ENCODE data around the gene POU2F1. TPM values are rescaled to one million over a fixed set of nuclear protein-coding genes. Genes with fewer than 3 reads are reported as not detected.

Gene POU2F1
- polyA plus RNA-seq, 1 donor from 2014 or later: 10.9 TPM

- no peak for TF ChIP-seq SMC3 (conservative IDR thresholded peaks at IDR 0.05; ENCODE audit: poor library complexity)
- TF ChIP-seq TAF1 (IDR thresholded peaks at IDR 0.05; ENCODE audit: low read depth): no peak
- no peak for TF ChIP-seq RAD21 (conservative IDR thresholded peaks at IDR 0.05)
- no peak for TF ChIP-seq EZH2 (IDR thresholded peaks at IDR 0.05; ENCODE audit: borderline replicate concordance, insufficient read depth, low read length, poor library complexity, severe bottlenecking)
- no peak for TF ChIP-seq CTCF (IDR thresholded peaks at IDR 0.05; ENCODE audit: poor library complexity, severe bottlenecking)
- TF ChIP-seq MXI1 (conservative IDR thresholded peaks at IDR 0.05; ENCODE audit: poor library complexity, severe bottlenecking): no peak
- no peak for TF ChIP-seq EP300 (conservative IDR thresholded peaks at IDR 0.05; ENCODE audit: poor library complexity, severe bottlenecking)
- no peak overlapping the region for H3K27ac ChIP-seq (ENCODE audit: low read length)
- H2AFZ ChIP-seq (ENCODE audit: low read depth, low read length): no peak overlapping the region
- H3K9me3 ChIP-seq (ENCODE audit: low read length): no peaks in the 10 kb centered on the region
- H3K9ac ChIP-seq (ENCODE audit: low read length): peak overlapping the region; percentile 50
- no peaks in the 10 kb centered on the region for H3F3A ChIP-seq (ENCODE audit: insufficient read depth, low read length, poor library complexity, severe bottlenecking)
- H4K20me1 ChIP-seq (ENCODE audit: insufficient read depth): no peaks in the 10 kb centered on the region
- H3K27me3 ChIP-seq (ENCODE audit: insufficient read depth, low read depth, low read length): peaks cover 35% of the 10 kb centered on the region
- no peaks in the 10 kb centered on the region for H3K9me2 ChIP-seq (ENCODE audit: insufficient read depth, low read length)
- no peaks in the 10 kb centered on the region for H3K36me3 ChIP-seq (ENCODE audit: insufficient read depth, low read length)
- H3K4me2 ChIP-seq (ENCODE audit: low read length): no peak overlapping the region
- peak overlapping the region; percentile 64 for H3K4me3 ChIP-seq (ENCODE audit: low read length)
- no peaks in the 10 kb centered on the region for H3K79me2 ChIP-seq (replicated peaks; ENCODE audit: insufficient read depth, low read length)
Measured at GRCh38 chr1:167454304-167454893, 233.7 kb downstream of the POU2F1 start.

- no peak for TF ChIP-seq MXI1 (conservative IDR thresholded peaks at IDR 0.05; ENCODE audit: poor library complexity, severe bottlenecking)
- Histone ChIP-seq H3K79me2 (replicated peaks; ENCODE audit: insufficient read depth, low read length) (no peaks in the 10 kb centered on the region), H3K4me3 (ENCODE audit: low read length) (peak overlapping the region; percentile 64), H3K27ac (ENCODE audit: low read length) (no peak overlapping the region), H3K9me3 (ENCODE audit: low read length) (no peaks in the 10 kb centered on the region), H3K27me3 (ENCODE audit: insufficient read depth, low read depth, low read length) (peaks cover 35% of the 10 kb centered on the region), H3K4me2 (ENCODE audit: low read length) (no peak overlapping the region), H2AFZ (ENCODE audit: low read depth, low read length) (no peak overlapping the region), H3K9ac (ENCODE audit: low read length) (peak overlapping the region; percentile 50), H4K20me1 (ENCODE audit: insufficient read depth) (no peaks in the 10 kb centered on the region), H3K36me3 (ENCODE audit: insufficient read depth, low read length) (no peaks in the 10 kb centered on the region), H3K9me2 (ENCODE audit: insufficient read depth, low read length) (no peaks in the 10 kb centered on the region), H3F3A (ENCODE audit: insufficient read depth, low read length, poor library complexity, severe bottlenecking) (no peaks in the 10 kb centered on the region)
Measured at GRCh38 chr1:167454894-167455785, 234.5 kb downstream of the POU2F1 start.

- Histone ChIP-seq H3K4me2 (ENCODE audit: low read length) (no peak overlapping the region), H3K9me2 (ENCODE audit: insufficient read depth, low read length) (no peaks in the 10 kb centered on the region), H3K9ac (ENCODE audit: low read length) (no peak overlapping the region), H3F3A (ENCODE audit: insufficient read depth, low read length, poor library complexity, severe bottlenecking) (no peaks in the 10 kb centered on the region), H3K79me2 (replicated peaks; ENCODE audit: insufficient read depth, low read length) (no peaks in the 10 kb centered on the region), H3K36me3 (ENCODE audit: insufficient read depth, low read length) (no peaks in the 10 kb centered on the region), H3K27me3 (ENCODE audit: insufficient read depth, low read depth, low read length) (peaks cover 35% of the 10 kb centered on the region), H4K20me1 (ENCODE audit: insufficient read depth) (no peaks in the 10 kb centered on the region), H3K9me3 (ENCODE audit: low read length) (no peaks in the 10 kb centered on the region), H3K4me3 (ENCODE audit: low read length) (peak overlapping the region; percentile 64), H2AFZ (ENCODE audit: low read depth, low read length) (no peak overlapping the region), H3K27ac (ENCODE audit: low read length) (no peak overlapping the region)
- TF ChIP-seq CTCF (IDR thresholded peaks at IDR 0.05; ENCODE audit: poor library complexity, severe bottlenecking) (no peak), SMC3 (conservative IDR thresholded peaks at IDR 0.05; ENCODE audit: poor library complexity) (no peak), MXI1 (conservative IDR thresholded peaks at IDR 0.05; ENCODE audit: poor library complexity, severe bottlenecking) (no peak), TAF1 (IDR thresholded peaks at IDR 0.05; ENCODE audit: low read depth) (no peak), POLR2AphosphoS5 (IDR thresholded peaks at IDR 0.05) (no peak), EP300 (conservative IDR thresholded peaks at IDR 0.05; ENCODE audit: poor library complexity, severe bottlenecking) (no peak), EZH2 (IDR thresholded peaks at IDR 0.05; ENCODE audit: borderline replicate concordance, insufficient read depth, low read length, poor library complexity, severe bottlenecking) (no peak), REST (IDR thresholded peaks at IDR 0.05; ENCODE audit: borderline replicate concordance) (no peak), RAD21 (conservative IDR thresholded peaks at IDR 0.05) (no peak)
Measured at GRCh38 chr1:167455786-167456446, 235.2 kb downstream of the POU2F1 start.
